ENCODE results near the gene CHCHD4.

DNA sequence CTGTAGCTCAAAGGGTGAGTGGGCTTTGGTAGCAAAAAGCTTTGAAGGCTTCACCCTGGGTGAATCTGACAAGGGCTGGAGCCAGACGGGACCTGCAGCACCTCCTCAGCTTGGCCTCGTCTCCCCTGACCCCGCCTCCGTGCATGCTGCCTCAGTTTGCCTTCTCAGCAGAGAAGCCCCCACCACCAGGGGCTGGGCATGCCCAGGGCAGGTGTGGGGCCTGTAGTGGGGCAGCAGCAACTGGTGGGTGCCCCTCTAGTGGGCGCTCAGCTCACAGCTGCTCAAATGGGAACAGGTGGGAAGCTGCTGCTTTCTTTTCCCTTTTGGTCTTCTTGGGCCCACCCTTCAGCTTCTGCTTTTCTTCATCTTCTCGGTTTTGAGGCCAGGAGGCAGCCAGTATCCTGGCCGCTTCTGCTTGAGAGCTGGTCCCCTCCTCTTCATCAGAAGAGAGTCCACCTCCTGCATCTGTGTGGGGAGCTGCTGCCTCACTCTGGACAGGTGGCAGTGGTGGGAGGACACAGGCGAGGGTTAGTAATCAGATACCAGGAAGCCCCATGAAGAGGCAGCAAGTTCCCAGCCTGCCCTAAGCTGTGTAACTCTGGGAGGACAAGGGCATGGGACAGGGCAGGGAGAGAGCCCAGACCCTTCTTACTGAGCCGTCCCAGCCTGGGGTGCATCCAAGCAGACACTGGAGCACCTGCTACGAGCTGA is 21.2 kb upstream of the CHCHD4 start:
- TF ChIP-seq, protein P1, sequence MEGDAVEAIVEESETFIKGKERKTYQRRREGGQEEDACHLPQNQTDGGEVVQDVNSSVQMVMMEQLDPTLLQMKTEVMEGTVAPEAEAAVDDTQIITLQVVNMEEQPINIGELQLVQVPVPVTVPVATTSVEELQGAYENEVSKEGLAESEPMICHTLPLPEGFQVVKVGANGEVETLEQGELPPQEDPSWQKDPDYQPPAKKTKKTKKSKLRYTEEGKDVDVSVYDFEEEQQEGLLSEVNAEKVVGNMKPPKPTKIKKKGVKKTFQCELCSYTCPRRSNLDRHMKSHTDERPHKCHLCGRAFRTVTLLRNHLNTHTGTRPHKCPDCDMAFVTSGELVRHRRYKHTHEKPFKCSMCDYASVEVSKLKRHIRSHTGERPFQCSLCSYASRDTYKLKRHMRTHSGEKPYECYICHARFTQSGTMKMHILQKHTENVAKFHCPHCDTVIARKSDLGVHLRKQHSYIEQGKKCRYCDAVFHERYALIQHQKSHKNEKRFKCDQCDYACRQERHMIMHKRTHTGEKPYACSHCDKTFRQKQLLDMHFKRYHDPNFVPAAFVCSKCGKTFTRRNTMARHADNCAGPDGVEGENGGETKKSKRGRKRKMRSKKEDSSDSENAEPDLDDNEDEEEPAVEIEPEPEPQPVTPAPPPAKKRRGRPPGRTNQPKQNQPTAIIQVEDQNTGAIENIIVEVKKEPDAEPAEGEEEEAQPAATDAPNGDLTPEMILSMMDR (IDR thresholded peaks at IDR 0.05; ENCODE audit: insufficient read depth, low read length, poor library complexity, severe bottlenecking), result no peak
- no peak for TF ChIP-seq EZH2phosphoT487 (conservative IDR thresholded peaks at IDR 0.05; ENCODE audit: low read length)
